ENCODE measurements around the gene NAP1L4.

NAP1L4 gene

DNA sequence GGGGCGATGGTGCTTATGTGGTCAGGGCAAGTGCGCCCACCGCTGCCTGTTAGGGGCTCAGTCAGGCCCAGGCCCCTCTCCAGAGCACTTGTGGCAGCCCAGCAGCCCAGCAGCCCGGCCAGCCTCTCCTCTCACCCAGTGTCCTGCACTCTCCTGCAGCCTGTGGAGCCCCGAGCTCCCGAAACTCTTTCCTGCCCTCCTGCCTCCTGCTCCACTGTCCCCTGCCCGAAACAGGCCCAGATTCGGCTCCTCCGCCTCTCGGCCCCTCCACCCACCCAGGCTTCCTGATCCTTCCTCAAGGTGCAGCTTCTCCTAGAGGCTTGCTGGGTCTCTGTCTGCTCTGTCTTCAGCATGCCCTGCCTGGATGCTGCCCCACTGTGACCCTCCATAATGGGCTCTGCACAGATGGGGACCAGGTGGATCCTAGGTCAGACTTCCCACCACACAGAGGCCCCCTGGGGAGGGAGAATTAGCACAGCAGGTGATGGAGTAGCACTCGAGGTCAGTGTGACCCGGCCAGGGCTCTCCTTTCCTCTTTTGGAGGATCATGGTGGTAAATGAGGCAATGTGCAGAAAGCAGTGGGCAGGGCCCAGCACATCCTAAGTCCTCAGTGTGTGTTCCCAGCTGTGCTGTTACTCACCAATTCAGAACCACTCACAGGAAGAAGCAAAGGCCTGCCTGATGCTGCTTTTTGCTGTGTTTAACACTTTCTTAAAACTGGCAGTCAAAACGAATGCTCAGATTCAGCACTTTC is 18.6 kb upstream of the NAP1L4 start:
- no peak for DNase-seq

DNA sequence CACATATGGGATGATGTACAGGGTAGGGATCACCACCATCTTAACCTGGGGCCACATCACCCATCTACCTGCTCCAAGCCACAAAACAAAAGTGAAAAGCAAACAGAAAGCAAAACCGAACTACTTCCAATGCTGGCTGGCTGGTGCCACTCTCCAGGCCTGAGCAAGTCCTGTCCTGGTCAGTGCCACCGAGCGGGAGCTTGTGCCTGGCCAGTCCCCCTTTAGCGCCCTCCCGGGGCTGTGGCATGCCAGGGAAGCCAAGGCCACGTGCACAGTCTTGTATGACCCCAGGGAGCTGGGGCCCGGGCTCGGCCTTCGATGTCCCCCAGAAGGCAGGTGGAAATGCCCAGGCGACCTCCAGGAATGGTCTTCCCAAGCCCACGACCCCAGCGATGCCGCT is 17.9 kb upstream of the NAP1L4 start:
- no peak for DNase-seq

DNA sequence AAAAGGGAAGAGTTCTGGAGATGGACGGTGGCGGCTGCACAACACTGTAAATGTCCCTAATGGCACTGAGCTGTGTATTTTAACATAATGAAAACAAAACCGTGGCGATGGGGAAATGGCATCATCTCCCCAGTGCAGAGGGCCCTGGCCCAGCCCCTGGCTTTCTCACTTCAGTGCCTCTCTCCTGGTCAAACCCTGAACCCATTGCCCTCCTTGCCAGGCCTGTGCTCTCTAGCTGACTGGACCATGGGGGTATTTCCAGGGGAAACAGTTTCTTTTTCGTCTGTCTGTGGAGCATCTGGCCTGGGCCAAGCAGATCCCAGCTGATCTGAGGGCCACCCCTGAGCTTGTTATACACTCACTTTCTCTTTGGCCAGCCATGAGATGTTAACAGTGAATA is 17.4 kb upstream of the NAP1L4 start:
- DNase-seq = no peak

DNA sequence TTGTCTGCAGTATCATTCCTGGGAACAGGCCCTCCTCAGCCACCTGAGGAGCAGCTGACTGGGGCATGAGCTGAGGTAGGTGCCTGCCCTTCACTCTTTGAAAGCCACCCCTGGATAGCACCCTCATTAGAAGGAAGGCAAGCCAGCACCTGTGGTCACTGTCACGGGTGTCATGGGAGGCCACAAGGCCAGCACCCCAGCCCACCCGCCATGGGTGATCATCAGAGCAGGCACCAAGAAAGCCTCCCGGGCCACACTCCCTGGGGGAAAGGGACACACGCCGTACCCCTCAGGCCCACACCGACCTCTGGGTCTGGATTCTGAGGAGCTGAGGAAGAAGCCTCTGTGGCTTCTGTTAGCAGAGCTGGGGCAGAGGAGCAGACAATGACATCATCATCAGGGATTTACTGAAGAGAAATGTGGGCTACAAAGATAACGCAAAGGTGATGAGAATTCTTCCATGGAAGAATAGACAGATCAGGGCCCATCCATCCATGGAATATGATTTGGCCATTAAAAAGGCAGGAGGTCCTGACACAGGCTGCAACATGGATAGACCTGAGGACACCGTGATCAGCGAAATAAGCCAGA is 16.7 kb upstream of the NAP1L4 start:
- DNase-seq = no peak

DNA sequence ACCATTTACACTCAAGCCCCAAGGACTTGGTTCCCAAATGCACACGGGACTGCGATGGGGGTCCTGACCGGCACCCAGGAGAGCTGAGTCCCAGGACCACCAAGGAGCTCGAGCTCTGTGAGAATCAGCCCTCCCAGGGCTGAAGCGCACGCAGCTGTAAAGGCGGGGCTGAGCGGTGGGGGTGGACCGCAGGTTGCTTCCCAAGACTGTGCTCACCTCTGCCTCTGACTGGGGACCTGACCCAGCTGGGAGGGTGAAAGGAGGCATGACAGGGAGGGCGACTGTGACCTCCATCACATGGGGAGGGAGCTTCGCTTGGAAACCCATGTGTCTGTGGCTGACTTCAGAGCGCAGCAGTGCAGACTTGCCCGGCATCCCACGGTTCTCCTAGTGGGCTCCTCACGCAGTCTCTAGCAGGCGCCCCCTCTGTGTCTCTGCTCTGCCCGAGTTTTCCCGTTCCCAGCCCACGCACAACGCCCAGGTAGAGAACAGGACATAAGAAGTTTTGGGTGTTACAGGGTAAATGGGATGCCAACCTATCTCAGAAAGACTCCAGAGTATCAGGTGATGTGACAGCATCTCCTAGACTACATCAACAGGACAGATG is 15.4 kb upstream of the NAP1L4 start:
- DNase-seq = no peak

GRCh38 chr11:3006505-3007260 is 14.6 kb upstream of the NAP1L4 start:
- no peak for DNase-seq

GRCh38 chr11:3004481-3004880 is 12.4 kb upstream of the NAP1L4 start:
- no peak for DNase-seq

DNA sequence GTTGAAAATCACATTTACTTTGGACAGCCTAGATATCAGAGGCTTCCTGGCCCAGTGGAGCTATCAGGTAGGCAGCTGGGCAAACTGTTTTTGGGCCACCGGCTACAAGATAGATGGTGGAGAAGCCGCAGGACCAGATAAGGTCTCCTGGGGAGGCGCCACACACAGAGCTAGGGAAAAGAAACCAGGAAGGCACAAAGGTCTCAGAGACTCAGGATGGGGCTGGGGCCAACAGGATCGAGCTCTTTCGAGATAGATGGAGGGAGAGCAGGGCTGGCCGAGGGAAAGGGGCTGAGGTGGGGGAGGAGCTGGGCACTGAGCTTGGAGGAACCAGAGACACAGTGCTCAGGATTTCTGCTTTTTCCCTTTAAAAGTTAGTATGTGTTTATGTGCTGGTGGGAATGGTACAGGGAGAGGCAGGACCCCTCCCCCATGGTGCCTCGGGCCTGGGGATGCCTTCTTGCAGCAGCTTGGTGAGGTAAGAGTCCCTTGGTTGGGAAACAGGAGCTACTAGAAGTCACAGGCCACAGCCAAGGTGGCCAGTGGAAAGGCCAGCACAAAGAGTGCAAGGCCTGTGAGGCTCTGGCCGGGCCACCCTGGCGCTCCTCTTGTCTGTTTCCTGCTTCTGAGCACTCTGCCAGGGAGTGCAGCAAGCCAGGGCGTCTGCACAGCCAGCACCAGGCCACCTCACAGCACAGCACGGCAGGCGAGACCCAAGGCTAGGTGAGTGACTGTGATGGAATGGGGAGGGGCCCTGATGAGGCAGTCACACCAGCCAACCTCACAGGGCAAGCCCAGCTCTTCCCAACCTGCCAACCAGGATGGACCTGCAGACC is 11.5 kb upstream of the NAP1L4 start:
- DNase-seq = no peak

DNA sequence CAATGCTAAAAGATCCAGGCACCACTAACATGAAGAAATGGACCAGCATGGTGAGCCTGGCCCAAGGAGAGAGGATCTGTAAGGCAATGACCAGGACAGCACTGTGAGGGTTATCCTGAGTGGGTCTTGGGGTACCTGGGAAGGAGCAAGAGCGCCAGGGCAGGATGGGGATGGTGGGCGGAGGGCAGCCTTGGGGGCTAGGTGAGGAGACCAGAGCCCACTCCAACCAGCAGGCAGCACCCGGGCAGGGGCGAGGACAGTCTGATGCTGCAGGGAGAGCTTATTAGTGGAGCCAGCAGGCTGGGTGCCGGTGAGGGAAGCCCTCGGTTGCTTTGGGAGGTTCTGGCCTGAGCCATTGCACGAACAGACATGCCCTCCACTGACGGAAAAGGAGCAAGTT is 10.7 kb upstream of the NAP1L4 start:
- no peak for DNase-seq

DNA sequence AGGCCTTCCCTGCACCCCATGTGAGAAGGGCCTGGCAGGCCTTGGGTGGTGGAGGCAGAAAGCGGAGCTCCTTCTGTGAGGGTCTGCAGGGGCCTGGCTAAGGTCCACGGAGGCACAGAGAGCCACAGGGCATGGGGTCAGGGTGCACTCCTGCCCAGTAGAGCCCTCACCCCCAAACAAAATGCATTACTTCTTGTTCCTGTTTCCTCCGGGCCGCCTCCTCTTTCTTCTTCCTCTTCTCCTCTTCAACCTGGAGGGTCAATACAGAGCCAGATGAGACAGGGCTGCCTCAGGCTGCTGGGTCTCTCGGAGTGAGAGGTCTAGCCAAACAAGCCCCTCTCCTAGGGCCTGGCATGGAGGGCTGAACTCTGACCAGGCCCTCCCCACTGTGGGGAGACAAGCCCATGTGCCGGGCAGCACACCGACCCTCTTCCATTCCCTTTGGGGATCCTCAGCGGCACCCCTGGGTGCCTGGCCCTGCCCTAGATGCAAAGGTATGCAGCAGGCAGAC is 10.3 kb upstream of the NAP1L4 start:
- no peak for DNase-seq

DNA sequence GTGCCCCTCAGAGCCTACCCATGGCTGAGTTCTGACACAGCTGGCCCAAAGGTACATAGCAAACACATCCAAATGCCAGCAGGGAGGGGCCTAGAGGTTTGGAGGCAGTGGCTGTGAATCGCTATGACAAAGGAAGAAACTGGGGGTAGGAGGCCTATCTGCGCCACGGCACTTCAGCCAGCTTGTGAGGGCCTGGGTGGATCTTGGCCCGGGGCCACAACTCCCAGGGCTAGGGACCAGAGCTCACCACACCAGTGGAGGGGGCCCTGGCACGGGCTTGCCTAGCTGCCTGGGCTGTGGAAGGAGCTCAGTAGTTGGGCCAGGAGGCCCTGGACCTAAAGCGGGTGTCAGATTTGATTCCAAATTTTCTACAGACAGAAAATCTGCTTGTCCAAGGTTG is 9.4 kb upstream of the NAP1L4 start:
- no peak for DNase-seq

DNA sequence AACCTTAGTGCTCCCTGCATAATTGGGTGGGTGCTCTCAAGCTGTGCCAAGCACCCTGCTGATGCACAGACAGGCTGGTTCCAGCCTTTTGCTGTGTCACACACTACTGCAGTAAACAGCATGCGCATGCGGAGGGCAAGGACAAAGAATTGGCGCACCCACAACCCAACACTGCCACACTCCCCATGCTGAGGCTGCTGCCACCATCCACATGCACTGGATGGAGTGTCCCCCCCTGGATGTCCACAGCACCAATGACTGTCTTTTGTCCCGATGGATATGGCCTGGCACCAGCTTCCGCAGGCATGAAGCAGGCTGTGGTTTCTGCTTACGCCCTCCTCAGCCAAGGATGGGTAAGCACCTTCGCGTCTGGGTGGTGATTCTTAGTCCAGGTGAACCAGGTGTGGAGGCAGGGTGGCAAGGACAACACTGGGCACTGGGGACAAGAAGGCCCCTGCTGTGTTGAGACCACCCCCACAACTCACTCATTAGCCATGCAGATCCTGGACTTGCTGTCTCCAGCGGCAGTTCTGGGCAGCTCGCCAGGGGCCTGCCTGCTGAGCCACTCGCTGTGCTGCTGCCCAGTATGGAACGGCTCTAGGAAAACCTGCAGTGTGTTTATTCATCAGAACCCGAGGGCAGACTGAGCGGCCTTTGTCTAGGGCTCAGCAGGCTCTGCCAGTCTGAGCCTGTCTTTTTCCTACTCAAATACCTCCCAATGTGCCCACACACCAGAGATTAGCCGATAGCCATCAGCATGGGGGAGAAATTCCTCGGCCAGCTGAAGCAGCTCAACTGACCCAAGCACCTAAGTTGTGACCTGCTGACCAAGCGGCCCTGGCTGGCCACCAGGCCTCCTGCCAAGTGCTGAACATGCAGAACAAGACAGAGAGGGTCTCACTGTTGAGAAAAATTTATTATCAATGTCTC is 8.2 kb upstream of the NAP1L4 start:
- DNase-seq = no peak

- DNase-seq = no peak
These were observed 7.4 kb upstream of the NAP1L4 start for GRCh38 chr11:2999464-2999998.

- DNase-seq = no peak
These were observed 6.1 kb upstream of the NAP1L4 start for GRCh38 chr11:2998073-2998850.

- no peak for DNase-seq
These were observed 5.3 kb upstream of the NAP1L4 start for GRCh38 chr11:2997406-2997805.

- DNase-seq = no peak
These were observed 4.8 kb upstream of the NAP1L4 start for GRCh38 chr11:2996976-2997375.

DNA sequence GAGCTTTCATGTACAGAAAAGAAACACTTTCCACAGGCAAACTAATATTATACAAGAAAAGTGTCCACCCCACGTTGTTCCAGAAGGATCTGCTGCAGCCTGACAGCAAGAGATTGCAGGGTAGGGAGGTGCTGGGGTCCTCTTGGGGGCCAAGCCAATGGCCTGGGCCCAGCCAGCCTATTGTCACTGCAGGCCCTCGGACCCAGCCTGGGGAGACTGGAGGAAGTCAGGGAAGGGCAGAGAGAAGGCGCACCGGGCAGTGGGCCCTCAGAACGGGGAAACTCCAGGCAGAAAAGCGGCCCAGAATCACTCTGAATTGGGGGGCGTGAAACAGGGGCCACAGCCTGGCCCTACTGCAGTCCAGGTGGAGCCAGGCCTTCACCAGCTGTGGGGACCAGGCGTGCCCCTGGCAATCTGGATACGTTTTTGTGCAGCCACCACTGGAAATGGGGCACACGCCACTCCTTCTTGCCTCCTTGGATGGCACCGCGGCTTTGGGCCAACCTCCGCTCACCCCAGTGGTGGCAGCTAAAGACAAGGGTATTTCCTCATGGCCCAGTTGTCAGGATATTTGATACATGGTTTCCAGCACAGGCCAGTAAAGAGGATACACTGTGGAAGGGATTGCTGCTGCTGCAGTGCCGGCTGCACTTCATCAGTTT is 3.9 kb upstream of the NAP1L4 start:
- no peak for DNase-seq

GRCh38 chr11:2995031-2995561 is 3.0 kb upstream of the NAP1L4 start:
- no peak for DNase-seq

DNA sequence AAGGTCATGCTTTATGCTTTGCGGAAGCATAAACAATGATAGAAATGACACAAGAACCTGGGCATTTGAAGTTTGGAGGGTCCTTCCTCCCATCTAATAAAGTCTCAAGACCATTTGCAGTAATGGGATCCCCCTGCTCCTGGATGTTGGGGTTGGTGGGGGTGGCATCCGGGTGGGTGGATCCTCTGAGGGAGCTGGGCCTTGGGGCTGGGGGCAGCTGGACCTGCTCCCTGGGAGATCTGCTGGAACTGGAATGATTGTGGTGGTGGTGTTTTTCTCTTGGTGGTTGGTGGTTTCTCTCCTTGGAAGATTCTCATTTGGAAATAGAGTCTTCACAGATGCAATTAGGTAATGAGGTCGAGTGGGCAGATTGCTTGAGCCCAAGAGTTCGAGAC is 2.2 kb upstream of the NAP1L4 start:
- DNase-seq = no peak

DNA sequence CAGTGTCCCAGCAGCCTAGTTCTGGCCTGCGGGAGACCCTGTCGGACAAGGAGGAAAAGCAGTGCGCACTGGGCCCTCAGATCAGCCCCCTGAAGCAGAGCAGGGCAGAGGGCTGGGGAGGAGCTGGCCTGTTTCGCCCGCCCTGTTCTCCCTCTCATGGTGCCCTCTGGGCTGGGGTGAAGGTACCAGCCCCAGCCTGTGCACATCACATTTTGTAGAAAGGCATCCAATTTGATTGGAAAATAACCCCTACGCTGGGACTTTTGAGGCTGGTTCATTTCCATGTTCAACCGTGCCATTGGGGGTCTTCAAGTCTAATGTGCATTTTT is 832 bp upstream of the NAP1L4 start:
- DNase-seq = no peak
